HG03432 (cell line): ENCODE results near the gene GLDN.

ENCODE experiments used
- ATAC-seq: cut with Tn5 transposase; IDR thresholded peaks from one replicate; pipeline ENCODE4 v1.9.1; 2021; ENCODE audit warnings: mild to moderate bottlenecking, moderate library complexity; ENCODE audit not compliant: unreplicated experiment

Gene GLDN

DNA sequence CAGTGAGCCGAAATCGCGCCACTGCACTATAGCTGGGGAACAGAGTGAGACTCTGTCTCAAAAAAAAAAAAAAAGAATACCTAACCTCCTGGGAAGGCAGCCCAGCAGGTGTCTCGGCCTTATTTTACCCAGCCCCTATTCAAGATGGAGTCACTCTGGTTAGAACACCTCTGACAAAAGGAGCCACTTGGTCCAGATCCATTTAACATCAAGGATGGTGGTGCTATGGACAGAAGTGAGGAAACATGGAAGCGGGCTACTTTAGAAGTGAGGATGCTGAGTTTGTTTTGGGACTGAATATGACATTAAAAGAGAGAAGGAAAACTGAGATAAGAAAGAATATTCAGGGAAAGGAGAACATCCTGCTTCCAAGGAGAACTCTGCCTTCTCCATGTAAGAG lies 14.7 kb downstream of the GLDN start:
- ATAC-seq, result no peak

DNA sequence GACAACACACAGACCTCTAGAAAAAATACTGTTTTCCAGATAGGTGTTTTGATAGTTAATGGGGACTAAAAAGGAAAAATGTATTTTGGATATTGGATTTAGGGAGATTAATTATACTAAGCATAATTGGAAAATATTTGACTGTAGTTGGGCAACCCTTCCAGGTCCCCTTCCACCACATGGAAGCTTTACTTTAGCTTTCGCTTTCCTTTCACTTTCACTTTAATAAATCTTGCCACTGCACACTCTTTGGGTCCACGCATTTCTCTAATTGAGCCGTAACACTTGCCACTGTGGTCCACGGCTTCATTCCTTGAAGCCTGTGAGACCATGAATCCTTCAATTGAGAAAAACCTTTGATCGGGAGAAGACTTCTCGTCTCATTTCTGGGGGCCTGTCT lies 15.5 kb downstream of the GLDN start:
- ATAC-seq, result no peak

DNA sequence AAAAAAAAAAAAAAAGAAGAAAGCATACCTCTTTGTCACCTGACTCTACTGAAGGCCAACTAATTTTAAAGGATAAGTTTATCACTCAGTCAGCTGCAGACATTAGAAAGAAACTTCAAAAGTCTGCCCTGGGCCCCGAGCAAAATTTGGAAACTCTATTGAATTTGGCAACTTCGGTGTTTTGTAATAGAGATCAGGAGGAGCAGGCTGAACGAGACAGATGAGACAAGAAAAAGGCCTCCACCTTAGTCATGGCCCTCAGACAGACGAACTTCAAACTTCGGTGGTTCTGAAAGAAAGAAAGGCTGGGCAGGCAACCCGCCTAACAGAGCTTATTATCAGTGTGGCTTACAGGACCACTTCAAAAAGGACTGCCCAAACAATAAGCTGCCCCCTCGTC lies 18.5 kb downstream of the GLDN start:
- no peak for ATAC-seq

DNA sequence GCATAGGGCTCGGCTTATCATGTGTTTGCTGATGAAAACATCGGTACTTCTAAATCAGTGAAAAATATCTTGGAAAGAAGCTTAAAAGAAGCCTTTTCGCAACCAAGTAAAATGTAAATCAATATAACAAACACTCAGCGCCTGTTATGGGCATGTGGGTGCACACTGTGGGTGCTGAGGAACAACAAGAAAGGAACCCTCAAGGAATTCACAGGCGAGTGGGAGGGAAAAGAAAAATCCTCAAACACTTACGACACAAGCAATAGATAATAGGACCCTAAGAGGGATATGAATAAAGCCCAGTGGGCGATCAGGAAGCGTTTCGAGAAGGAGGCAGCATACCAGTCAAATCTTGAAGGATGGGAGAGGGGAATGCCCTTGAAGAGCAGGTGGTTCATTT lies 21.9 kb downstream of the GLDN start:
- no peak for ATAC-seq

DNA sequence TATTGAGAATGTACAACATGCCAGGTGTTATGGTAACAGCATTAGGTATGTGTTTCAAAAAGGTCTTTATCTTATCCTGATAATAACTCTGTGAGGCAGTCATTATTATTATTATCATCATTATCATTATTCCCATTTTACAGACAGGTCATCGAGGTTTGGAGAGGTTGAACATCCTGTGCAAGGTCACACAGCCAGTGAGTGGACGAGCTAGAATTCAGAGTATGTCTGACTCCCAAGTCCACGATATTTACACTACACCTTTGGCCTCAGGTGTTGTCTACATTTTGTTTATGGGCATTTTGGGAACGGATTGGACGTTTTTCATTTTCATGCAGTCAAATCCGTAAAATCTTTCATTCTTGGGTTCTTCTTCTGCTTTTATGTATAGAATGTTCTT lies 24.0 kb downstream of the GLDN start:
- no peak for ATAC-seq

DNA sequence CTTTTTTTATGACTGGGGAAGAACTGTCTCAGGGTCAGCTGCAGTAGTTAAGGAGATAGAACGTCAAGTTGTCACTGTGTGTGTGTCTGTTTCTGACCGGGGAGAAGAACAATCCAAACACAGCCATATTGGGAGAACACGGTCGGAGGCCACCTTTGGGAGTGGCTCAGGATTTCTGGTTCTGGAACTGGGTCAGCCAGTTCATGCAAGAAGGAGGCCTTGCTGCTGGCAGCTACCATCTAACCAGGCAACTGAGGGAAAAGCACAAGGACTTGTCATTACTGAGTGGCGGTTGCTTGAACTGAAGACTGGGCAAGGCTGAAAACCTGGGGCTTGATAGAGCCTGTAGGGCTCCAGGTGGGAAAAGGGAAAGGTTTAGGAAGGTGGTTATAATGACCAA lies 24.6 kb downstream of the GLDN start:
- no peak for ATAC-seq

DNA sequence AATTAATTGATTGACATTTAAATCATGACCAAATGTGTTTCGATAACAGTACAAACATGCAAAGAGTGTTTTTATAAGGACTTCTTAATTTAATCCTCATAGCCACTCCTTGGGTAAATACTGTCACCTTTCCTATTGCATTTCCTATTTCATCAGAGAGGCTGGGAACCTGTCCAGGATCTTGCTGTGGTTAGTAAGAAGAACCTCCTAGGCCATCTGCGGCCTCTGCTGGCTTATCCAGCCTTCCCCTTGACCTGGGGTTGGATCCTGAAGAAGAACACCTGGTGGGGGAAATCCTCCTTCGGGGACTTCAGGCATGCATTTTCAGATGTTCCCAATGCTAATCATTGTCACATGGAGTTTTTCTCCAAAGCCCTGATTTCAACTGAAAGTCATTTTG lies 25.5 kb downstream of the GLDN start:
- ATAC-seq, result no peak

DNA sequence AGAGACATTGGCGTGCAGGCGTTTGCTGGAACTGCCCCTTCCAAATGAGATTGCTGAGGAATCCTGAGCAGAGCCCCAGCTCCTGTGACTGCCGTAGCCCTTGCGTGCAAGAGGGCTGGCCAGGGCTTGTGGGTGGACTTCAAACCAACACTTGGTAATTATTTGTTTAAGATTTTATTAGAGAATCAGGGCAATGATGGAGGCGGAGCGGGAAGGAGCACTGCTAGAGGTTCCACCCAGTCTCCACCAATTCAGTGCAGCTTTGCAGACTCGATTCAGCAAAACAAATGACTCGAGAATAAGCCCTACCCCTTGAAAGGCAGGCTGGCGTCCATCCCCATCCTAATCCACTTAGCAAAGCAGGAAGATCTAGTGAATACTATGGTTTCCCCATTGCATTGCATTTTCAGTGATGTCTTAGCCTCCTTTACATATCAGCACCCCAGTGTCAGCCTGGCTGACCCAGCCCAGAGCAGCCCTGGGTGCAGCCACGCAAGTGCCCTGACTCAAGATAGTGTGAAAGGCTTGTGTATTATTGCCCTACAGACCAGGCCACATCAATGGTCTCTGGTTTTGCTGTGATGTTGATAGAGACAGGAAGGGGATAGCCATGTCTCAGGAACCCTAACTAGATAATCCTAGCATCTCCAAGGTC lies 26.0 kb downstream of the GLDN start:
- no peak for ATAC-seq

DNA sequence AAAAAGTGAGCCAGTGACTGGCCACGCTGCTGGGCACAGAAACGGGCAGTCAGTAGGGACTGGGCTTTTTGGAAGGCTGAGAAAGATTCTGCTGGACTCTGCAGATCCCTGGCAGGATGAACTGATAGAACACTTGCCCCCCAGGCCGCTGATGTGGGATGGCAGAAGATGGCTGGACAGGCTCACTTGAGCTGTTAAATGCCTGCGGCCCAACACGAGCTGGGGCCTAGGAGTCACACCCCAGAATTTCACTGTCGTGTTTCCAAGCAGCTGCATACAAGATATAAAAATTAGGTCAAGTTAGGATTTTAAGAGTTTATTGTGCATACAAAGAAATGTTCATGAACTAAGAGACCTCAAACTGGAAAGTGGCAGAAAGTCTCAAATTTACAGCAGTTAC lies 26.9 kb downstream of the GLDN start:
- no peak for ATAC-seq

DNA sequence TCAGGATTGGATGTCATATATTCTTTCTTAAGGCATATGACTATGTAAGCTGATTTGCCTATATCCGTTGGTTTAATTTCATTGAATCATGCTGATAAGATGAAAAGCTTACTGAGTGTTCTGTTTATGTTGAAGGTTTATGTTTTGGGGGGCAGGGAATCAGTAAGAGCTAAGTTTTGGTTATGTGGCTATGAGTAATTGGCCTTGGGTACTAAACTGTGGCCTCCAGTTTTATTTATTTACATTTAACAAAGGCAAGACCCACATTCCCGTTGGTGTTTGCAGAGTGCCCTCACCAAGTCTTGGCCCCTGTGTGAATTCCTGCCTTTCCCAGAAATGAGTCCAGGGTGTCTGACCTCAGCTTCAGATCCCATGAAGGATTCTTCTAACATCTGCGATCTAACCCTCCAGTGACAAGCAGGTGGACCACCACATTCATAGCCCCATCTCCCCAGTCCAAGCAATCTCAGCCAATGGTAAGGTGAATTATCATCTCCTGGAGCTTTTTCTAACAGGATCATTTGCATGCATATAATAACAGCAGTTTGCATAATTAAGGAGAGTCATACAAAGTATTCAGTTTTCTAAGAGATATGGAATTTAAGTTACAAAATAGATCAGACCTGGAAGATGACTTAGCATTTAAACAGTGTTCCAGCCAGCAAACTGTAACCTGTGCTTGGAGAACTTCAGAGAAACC lies 27.4 kb downstream of the GLDN start:
- ATAC-seq, result no peak

DNA sequence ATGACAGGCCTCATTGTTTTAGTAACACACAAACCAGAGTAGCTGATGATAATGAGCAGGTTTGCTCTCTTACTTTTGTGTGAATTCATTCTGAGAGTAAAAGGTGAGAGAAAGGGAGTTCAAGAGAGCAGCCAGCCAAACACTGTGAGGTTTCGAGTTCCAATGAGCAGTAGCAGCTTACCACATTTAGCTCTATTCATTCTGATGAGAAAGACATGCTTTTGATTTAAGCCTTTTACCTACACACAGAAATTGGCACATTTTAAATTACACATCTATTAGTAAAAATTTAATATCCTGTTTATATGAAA lies 28.0 kb downstream of the GLDN start:
- no peak for ATAC-seq

DNA sequence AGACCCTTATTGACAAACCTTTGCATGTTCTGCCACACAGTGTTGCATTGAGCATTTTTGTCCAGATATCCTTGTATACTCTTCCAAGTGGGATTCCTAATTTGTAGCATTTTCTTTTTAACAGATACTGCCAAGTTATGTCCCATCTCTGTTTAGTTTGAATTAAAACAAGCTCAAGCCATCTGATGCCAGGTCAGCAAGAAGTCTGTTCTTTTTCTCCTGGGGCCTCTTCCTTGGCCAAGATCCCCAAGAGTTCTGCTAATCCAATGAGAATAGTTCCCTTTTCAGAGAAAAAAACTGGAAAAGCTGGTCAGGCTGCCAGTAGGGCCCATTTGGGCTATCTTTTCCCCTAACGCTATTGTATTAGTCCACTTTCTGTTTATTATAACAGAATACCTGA lies 29.8 kb downstream of the GLDN start:
- no peak for ATAC-seq

DNA sequence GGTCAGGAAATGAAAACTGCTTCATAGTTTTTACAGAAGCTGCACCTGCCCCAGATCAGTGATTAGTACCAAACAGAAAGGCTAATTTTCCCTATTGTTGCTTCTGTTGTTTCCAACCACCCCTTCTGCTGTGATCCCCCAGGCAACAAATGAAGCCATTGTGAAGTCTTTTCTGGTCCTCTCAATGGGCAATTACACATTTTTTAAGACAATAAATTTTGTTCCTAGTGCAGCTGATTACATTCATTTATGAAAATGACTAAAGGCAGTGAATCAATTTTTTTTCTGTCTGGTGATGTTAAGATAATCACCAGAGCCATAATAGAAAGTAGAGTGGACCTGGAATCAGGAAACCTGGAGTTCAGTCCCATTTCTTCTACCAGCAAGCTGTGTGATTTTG lies 32.7 kb downstream of the GLDN start:
- ATAC-seq, result no peak

DNA sequence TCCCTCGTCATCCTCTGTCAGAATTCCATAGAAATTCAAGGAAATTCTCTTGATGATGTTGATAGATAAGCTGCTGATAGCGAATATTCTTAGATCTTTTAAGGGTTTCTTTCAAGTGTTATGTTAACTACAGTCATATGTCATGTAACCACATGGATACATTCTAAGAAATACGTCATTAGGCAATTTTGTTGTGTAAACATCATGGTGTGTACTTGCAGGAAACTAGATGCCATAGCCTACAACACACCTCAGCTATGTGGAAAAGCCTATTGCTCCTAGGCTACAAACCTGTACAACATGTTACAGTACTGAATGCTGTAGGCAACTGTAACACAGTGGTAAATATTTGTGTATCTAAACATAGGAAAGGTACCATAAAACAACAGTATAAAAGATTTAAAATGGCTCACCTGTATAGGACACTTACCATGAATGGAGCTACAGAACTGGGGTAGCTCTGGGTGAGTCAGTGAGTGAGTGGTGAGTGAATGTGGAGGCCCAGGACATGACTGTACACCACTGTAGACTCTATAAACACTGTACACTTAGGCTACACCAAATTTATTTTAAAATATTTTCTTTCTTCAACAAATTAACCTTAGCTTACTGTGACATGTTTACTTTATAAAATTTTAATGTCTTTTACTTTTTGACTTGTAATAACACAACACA lies 34.6 kb downstream of the GLDN start:
- ATAC-seq, result no peak

DNA sequence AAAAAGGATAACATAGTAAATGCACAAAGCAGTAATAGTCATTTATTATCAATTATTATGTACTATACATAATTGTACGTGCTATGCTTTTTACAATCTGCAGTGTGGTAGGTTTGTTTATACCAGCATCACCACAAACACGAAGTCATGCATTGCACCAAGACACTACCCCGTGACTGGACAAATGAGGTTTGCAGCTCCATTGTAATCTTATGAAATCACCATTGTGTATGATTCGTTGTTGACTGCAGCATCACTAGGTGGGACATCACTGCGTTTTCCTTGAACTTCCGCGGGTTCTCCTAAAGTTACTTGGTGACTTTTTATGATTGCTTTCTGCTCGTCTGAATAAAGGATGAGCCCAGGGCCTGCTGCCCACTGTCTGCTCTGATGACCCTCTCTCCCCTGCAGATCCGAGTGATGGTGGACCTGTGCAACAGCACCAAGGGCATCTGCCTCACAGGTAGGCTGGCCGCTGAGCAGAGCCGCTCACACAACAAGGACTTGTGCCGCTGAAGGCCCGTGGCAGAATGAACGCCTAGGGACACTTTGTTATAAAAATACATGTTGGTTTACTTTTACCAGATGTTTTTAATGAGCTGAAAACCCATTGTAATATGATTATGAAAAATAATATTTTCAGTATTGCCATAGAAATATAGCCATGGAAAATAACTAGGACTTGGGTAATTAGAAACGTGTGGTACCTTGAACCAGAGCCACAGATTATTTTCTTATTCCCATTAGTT lies 35.8 kb downstream of the GLDN start:
- ATAC-seq, result no peak

DNA sequence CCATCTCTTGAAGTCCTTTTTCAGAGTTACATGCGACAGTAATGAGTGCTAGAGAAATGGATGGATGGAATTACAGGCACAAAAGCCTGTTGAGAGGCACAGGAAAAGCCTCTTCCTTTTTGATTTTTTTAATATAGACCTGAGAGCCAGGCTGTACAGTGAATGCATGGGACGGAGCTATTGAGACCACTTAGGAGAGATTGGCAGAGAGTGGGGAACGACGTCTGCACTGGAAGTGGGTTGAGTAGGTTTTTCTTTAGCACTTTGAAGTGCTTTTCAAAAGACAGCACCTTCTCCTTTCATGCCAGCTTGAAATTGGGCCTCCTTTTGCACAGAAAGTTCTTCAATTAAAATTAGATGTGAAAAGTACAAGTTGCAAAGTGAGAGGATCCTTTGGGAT lies 37.0 kb downstream of the GLDN start:
- no peak for ATAC-seq

DNA sequence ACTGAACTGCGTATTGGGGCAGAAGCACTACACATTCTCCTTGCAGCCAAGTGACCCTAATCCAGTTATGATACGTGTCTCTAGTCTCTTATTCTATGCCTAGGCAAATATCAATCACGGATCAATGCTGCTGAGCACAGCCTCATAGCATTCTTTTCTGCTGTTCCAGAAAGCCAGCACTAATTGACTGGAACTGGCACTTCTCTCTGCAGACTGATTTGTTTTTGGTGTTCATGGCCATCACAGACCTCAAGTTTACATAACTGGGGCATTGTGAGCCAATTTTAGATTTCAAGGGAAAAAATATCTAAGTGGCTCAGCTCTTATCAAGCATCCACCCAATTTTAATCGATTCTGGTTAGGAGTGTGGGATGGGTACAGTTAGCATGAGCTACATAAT lies 37.9 kb downstream of the GLDN start:
- ATAC-seq, result no peak

DNA sequence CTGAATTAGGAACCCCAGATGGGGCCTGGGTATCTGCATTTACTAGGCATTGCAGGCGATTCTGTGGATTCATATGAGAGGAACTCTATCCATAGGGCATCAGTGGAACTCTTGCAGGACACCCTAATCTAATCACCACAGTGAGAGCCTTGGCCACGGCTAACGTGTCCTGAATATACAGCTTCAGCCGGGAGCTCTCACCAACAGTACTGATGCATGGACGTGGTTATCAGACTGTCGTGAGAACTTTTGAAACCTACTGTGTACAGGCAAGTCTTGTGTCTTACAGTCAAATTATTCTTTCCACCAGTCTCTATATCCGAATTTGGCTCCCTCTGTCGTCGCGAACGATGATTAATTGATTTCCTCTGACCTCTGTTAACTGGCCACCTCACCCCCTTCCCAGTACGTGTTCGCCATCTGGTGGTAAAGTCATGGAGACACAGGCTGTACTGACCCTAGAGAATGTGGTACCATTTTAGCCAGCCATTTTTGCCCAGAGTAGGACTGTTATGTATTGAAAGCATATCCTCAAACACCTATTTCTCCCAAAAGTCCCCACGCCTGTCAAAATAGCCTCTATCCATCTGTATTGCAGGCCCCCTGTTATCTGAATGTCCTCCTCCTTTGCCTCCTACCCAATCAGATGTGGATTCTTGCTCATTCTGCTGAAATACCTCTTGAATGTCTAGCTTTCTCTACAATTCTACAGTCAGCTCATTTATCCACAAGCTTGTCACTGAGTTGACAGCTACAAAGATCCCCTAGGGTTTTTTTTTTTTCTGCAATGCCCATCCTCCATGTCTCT lies 39.7 kb downstream of the GLDN start:
- peak; percentile 91 for ATAC-seq

DNA sequence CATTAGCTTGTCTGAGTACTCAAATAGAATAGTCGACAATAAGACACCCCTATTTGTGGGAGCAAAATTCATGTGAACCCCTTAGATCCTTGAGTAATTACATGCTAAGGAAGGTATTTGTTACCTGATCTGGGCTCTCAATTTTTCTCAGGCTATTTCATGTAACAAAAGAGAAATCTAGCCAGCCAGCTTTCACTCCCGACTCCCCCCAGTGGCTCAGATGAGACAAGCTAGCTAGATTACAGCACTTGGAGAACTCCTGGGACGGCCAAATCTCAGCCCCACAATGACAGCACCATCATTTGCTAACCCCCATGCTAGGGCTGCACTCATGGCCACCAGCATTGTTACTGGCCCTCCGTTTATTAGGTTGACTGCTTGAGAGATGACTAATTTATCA lies 41.3 kb downstream of the GLDN start:
- no peak for ATAC-seq

DNA sequence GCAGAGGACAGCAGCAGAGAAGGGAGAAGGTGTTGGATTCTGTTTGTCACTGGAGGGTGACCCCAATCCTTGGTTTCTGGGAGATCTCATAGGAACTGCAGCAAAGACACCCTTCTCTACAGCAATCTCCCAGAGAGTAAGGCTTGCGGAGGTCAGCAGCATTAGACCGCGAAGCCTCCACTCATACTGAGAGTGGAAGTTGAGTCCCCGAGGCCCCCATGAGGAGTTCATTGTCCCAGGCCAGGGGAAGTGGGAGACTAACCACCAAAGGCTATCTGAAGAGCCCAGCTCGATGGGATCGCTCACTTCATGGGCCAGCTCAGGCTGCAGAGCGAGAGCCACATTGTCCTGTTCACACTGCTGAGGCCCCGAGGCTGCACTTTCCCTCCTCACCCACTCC lies 44.6 kb downstream of the GLDN start:
- ATAC-seq, result no peak

DNA sequence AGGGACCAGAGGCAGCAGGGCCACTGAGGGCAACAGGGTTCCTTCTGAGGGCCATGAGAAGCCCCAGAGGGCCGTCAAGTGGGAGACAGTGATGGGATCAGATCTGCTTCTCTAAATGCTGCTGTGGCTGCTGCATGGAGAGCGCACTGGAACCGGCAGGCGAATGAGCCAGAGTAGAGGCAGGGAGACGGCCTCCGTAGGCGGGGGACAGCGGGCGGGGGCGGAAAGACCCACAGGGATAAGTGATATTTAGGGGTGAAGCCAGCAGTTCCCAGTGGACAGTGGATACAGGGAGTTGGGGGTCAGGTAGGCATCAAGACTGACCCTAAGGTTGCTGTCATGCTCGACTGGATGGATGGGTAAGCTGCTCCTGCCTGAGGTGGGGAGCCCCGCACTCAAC lies 45.0 kb downstream of the GLDN start:
- no peak for ATAC-seq
